Gastroesophageal sphincter (tissue), 4 donors: ENCODE data around the gene C3orf52. TPM values are rescaled to one million over a fixed set of nuclear protein-coding genes. Genes with fewer than 3 reads are reported as not detected.

Experiments used
- ATAC-seq: fragments of 150-250 bp; one replicate; pipeline ENCODE4 v1.9.1; 2016; ENCODE audit warnings: mild to moderate bottlenecking, moderate library complexity
- H3K27ac ChIP-seq, 4 donors: fragments of 200-600 bp; sonication (generic) in 3 of 4; 1 replicate in 3 of 4; 2 replicates in 1 of 4; pipeline ENCODE4 v1.5.1; 2016 to 2019
- H3K27me3 ChIP-seq: fragments of 200-600 bp; sonication (generic); one replicate; pipeline ENCODE4 v1.5.1; 2019
- H3K36me3 ChIP-seq, 2 donors: fragments of 200-600 bp; sonication (generic); one replicate each; pipeline ENCODE4 v1.5.1; 2019; ENCODE audit warnings: control low read depth in 1 of 2
- H3K4me1 ChIP-seq, 3 donors: fragments of 200-600 bp; sonication (generic); 1 replicate in 2 of 3; 2 replicates in 1 of 3; pipeline ENCODE4 v1.5.1; 2016 to 2019; ENCODE audit warnings: control low read depth in 2 of 3
- H3K4me3 ChIP-seq, 2 donors: fragments of 200-600 bp; sonication (generic); one replicate each; pipeline ENCODE4 v1.5.1; 2019; ENCODE audit warnings: mild to moderate bottlenecking in 1 of 2, moderate library complexity in 1 of 2
- H3K9me3 ChIP-seq, 3 donors: fragments of 200-600 bp; sonication (generic); one replicate each; pipeline ENCODE4 v1.5.1; 2017 to 2019; ENCODE audit warnings: control low read depth in 2 of 3
- EP300 ChIP-seq: sonication (generic); formaldehyde crosslinking; IDR thresholded peaks from one replicate; pipeline ENCODE4 v1.6.1; 2017; ENCODE audit warnings: antibody characterized with exemption, mild to moderate bottlenecking
- POLR2A ChIP-seq, 2 donors: fragments of 450-650 bp; IDR thresholded peaks; one replicate each; pipeline ENCODE4 v1.6.1; 2017; ENCODE audit warnings: antibody characterized with exemption in 2 of 2, mild to moderate bottlenecking in 2 of 2, moderate library complexity in 1 of 2
- POLR2AphosphoS5 ChIP-seq: sonication (generic); formaldehyde crosslinking; IDR thresholded peaks from one replicate; pipeline ENCODE4 v1.6.1; 2017; ENCODE audit warnings: antibody characterized with exemption
- WGBS, 2 donors: methylation state at CpG; one replicate each; pipeline ENCODE4 v1.1.5; 2018; ENCODE audit warnings: low coverage in 1 of 2; 5-methylcytosine and 5-hydroxymethylcytosine counted together
- total RNA-seq, 4 donors: library from RNA; depleted of rRNA; stranded (reverse); fragments of >200 nt; gene quantifications; one replicate each; pipeline ENCODE4 v1.1.0, GENCODE V29; 2016
- TF ChIP-seq, protein P1 (sequence below), 4 experiments: fragments of 200-600 bp in 2 of 4; fragments of 450-650 bp in 2 of 4; sonication (generic) in 1 of 4; IDR thresholded peaks; one replicate each; pipeline ENCODE4 v1.5.1; 2017 to 2019; ENCODE audit warnings: antibody characterized with exemption in 4 of 4, mild to moderate bottlenecking in 2 of 4, moderate library complexity in 2 of 4

The C3orf52 gene
- total RNA-seq, 4 donors from 2014 or later: 1.6 to 3.4 (median 1.9) TPM

DNA sequence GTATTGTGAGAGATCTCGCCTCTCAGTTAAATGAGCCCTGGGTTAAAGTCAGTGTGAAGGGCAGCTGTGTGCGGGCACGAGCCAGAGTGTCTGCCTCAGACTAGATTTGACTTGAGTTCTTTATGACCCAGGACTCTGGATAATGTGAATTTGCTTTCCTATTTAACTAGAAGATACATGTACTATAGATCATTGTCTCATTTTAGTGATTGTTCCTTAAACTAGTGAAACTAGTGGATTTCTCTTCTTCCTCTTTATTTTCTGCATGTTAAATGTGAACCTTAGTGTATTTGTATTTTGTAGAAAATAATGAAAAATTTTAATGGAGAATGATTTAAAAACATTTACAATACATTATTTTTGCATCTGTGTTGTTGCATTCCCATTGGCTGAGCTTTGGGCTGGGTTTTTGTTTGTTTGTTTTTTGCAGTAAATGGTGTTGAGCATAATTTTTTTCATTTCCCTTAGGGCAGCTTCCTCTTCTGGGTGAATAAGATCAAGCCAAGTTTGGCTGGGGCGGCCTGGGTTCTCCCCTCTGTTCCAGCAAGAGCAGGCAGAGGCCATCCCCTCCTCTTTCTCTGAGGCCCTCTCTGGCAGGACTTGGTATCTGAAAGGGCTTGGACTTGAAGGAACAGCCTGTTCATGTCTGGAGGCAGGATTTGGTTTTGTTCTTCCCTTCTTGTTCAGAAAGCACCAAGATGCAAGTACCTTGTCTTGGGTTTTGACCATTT, 31.8 kb downstream of the C3orf52 start:
- no peaks in the 10 kb centered on the region for H3K36me3 ChIP-seq
- WGBS, 2 donors: 82 to 91% methylated on average over 2 to 4 of the region's 4 CpGs
- H3K4me3 ChIP-seq: no peak overlapping the region
- ATAC-seq: no peak
- H3K9me3 ChIP-seq: no peaks in the 10 kb centered on the region
- H3K4me1 ChIP-seq: no peaks in the 10 kb centered on the region
- no peaks in the 10 kb centered on the region for H3K27me3 ChIP-seq
- TF ChIP-seq POLR2AphosphoS5 (no peak), EP300 (no peak), POLR2A (IDR thresholded peaks at IDR 0.05) (no peak)
- TF ChIP-seq, protein P1, sequence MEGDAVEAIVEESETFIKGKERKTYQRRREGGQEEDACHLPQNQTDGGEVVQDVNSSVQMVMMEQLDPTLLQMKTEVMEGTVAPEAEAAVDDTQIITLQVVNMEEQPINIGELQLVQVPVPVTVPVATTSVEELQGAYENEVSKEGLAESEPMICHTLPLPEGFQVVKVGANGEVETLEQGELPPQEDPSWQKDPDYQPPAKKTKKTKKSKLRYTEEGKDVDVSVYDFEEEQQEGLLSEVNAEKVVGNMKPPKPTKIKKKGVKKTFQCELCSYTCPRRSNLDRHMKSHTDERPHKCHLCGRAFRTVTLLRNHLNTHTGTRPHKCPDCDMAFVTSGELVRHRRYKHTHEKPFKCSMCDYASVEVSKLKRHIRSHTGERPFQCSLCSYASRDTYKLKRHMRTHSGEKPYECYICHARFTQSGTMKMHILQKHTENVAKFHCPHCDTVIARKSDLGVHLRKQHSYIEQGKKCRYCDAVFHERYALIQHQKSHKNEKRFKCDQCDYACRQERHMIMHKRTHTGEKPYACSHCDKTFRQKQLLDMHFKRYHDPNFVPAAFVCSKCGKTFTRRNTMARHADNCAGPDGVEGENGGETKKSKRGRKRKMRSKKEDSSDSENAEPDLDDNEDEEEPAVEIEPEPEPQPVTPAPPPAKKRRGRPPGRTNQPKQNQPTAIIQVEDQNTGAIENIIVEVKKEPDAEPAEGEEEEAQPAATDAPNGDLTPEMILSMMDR (IDR thresholded peaks at IDR 0.05): no peak
- no peak overlapping the region for H3K27ac ChIP-seq

DNA sequence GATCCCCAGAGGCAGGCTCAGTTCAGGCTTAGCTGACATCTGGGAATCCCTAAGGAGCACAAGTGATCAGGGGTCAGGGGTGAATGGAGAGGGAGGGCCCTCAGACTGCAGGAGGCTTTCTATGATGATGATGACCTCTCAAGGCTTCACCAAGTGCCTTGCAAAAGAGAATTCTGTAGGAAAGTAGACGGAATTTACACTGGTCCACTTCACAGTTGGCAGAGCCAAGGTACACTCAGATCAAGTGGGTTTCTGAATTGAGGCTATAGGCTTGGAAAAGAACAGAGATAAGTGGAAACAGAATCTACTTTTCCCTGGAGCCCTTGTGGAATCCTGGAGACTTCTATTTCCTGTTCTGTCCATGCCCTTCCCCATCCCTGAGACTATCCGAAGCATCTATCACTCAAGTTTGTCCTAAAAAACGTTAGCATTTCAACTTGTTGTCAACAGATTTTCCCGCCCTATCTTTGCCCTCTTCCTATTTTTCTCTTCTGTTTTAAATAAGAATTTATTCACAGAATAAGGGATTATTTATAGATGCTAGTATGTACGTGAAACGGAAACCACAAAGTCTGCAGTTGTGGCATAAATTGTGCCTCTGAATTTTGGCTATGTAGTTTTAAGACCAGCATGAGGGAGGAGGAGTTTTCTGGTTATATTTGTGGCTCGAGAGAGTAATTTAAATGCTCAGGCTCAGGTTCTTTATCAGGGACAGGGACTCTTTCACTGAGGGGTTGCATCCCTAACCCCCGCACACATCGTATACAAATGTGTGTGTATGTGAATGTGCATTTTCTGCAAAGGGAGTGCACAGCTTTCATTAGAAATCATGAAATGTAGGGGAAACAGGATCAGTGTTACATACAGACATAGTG, 34.0 kb downstream of the C3orf52 start:
- H3K27me3 ChIP-seq: no peaks in the 10 kb centered on the region
- H3K27ac ChIP-seq: no peak overlapping the region

DNA sequence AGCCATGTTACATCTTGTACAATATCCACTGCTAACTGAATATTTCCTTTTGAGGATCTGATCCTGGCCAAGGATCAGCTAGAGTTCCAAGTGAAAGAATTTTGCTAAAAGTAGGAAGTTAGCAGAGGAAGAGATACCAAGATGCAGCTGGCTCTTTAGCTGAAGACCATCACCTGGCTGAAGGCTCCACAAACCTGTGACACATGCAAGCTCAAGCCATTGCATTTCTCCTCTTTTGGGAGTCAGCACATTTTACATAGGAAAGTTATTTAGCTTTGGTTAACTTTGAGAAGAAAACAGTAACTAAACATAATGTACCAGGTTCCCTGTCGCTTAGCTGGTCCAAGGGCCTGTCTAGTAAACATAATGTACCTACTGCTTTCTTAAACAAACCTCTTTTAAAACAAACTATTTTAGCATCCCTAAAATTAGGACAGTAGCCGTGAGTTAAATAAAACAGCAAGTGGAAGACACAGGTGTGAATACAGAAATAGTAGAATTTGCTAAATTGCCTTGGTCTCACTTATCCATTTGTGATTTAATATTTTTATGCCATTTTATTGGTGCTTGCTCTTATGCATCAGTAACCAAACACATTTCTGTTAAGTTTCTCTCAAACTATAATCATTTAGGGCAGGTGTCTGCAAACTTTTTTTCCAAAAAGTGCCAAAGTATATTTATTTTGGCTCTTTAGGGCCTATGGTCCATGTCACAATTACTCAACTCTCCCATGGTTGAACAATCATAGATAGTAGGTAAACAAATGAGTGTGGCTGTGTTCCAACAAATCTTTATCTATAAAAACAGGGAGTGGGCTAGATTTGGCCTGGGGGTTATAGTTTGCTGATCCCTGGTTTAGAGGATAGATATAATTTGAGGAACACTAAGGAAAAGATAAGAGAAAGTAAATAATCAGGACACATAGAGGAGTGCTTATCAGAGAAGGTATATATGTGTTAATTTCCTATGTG, 35.7 kb downstream of the C3orf52 start:
- no peak for ATAC-seq
- WGBS, 2 donors: 86 to 88% methylated on average over 2 of the region's 2 CpGs
- no peak overlapping the region for H3K27ac ChIP-seq
- no peak for TF ChIP-seq POLR2AphosphoS5
- no peak for TF ChIP-seq POLR2A (IDR thresholded peaks at IDR 0.05)
- TF ChIP-seq, protein P1 (IDR thresholded peaks at IDR 0.05): no peak
- TF ChIP-seq EP300: no peak
- no peaks in the 10 kb centered on the region for H3K4me1 ChIP-seq
- no peak overlapping the region for H3K4me3 ChIP-seq
- no peaks in the 10 kb centered on the region for H3K9me3 ChIP-seq
- no peaks in the 10 kb centered on the region for H3K36me3 ChIP-seq
- no peaks in the 10 kb centered on the region for H3K27me3 ChIP-seq

More for the DNA sequence above, 34.0 kb downstream of the C3orf52 start:
- Histone ChIP-seq H3K36me3 (no peaks in the 10 kb centered on the region), H3K4me3 (no peak overlapping the region), H3K4me1 (no peaks in the 10 kb centered on the region), H3K9me3 (no peaks in the 10 kb centered on the region)
- no peak for ATAC-seq
- TF ChIP-seq, protein P1 (IDR thresholded peaks at IDR 0.05): no peak
- TF ChIP-seq POLR2A (IDR thresholded peaks at IDR 0.05) (no peak), POLR2AphosphoS5 (no peak), EP300 (no peak)
- WGBS, 2 donors: 69 to 83% methylated on average over 9 of the region's 9 CpGs

DNA sequence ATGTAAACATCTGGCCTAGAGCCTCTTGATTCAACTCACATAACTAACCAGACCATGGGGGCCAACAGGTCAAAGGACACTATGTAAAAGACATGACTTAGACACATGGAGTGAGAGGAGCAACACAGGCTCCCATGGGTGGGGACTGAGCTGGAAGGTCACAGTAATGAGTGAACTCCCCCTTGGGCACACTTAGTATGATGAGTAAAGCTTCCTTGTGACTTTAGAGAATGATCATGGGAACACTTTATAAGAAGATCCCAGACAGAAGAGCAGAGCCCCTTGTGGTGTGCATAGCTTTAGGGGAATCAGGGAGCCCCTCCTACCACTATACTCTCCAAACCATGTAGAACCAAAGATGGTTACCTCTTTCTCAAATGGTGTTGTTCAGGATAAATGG, 36.7 kb downstream of the C3orf52 start:
- TF ChIP-seq EP300 (no peak), POLR2A (IDR thresholded peaks at IDR 0.05) (no peak), POLR2AphosphoS5 (no peak)
- TF ChIP-seq, protein P1 (IDR thresholded peaks at IDR 0.05): no peak
- no peak for ATAC-seq
- no peaks in the 10 kb centered on the region for H3K36me3 ChIP-seq
- H3K27me3 ChIP-seq: no peaks in the 10 kb centered on the region
- no peak overlapping the region for H3K27ac ChIP-seq
- no peak overlapping the region for H3K4me3 ChIP-seq
- H3K4me1 ChIP-seq: no peaks in the 10 kb centered on the region
- H3K9me3 ChIP-seq: no peaks in the 10 kb centered on the region
